A673 (cell line): ENCODE data around the gene ZC2HC1B. TPM values are rescaled to one million over a fixed set of nuclear protein-coding genes. Genes with fewer than 3 reads are reported as not detected.

Experiments
- BruUV-seq: library from RNA; stranded (reverse); fragments of 400-500 nt; replicated peaks from 2 replicates; lab custom pipeline; 2021; lab: Mats Ljungman, UMichigan
- CTCF ChIA-PET: fragments of 300-600 bp; sonication (Branson Sonifier 250); formaldehyde crosslinking; loops from one replicate; lab custom pipeline; 2022; ENCODE audit warnings: antibody characterized with exemption; lab: Charles Lee
- POLR2A ChIA-PET: fragments of 300-600 bp; sonication (Branson Sonifier 250); formaldehyde crosslinking; loops from one replicate; lab custom pipeline; 2022; ENCODE audit warnings: antibody characterized with exemption; ENCODE audit not compliant: low non-redundant PET; lab: Charles Lee
- DNase-seq: peaks from one replicate; pipeline ENCODE4 v3.0.0-alpha.2; 2015; ENCODE audit warnings: low spot score
- H3K27ac ChIP-seq: fragments of 200-600 bp; sonication (generic); 2 replicates; pipeline ENCODE4 v1.5.1; 2016; ENCODE audit warnings: mixed run types, low read depth, mild to moderate bottlenecking, mixed read lengths, antibody characterized with exemption, low read length; ENCODE audit not compliant: poor library complexity, severe bottlenecking
- H3K27me3 ChIP-seq: fragments of 200-600 bp; sonication (generic); replicated peaks from 2 replicates; pipeline ENCODE4 v1.6.1; 2017; ENCODE audit warnings: mixed run types, low read depth, mild to moderate bottlenecking, mixed read lengths, antibody characterized with exemption, low read length; ENCODE audit not compliant: insufficient read depth, poor library complexity
- H3K36me3 ChIP-seq: fragments of 200-600 bp; sonication (generic); 2 replicates; pipeline ENCODE4 v1.6.1; 2016; ENCODE audit warnings: mixed run types, mild to moderate bottlenecking, mixed read lengths, antibody characterized with exemption, low read length; ENCODE audit not compliant: insufficient read depth, poor library complexity, severe bottlenecking
- H3K4me1 ChIP-seq: fragments of 200-600 bp; sonication (generic); 2 replicates; pipeline ENCODE4 v1.6.1; 2017; ENCODE audit warnings: mixed run types, mild to moderate bottlenecking, mixed read lengths, antibody characterized with exemption, low read length; ENCODE audit not compliant: insufficient read depth, poor library complexity, severe bottlenecking
- H3K4me3 ChIP-seq: fragments of 200-600 bp; sonication (generic); 2 replicates; pipeline ENCODE4 v1.5.1; 2016; ENCODE audit warnings: low read depth, mixed run types, mild to moderate bottlenecking, mixed read lengths, low read length; ENCODE audit not compliant: poor library complexity, severe bottlenecking
- H3K9me3 ChIP-seq: fragments of 200-600 bp; sonication (generic); 2 replicates; pipeline ENCODE4 v1.6.1; 2016; ENCODE audit warnings: mixed run types, low read depth, mild to moderate bottlenecking, mixed read lengths, antibody characterized with exemption, low read length; ENCODE audit not compliant: poor library complexity, severe bottlenecking
- EZH2 ChIP-seq: fragments of 200-600 bp; sonication (generic); IDR thresholded peaks from 2 replicates; pipeline ENCODE4 v1.6.1; 2017; ENCODE audit warnings: borderline replicate concordance, low read depth, mild to moderate bottlenecking, mixed read lengths, antibody characterized with exemption, low read length; ENCODE audit not compliant: poor library complexity, severe bottlenecking
- intact Hi-C: fragments of 100-400 bp; cut with micrococcal nuclease; formaldehyde crosslinking; loops from one replicate; pipeline ENCODE4 v1.10.0; 2022; ENCODE audit not compliant: unreplicated experiment
- total RNA-seq: library from RNA; stranded (reverse); gene quantifications from 2 replicates; pipeline ENCODE4 v1.2.3, GENCODE V29; 2021
- TF ChIP-seq, protein P1 (sequence below): fragments of 300-800, 200-600 bp; sonication (generic); conservative IDR thresholded peaks from 2 replicates; pipeline ENCODE4 v1.5.1; 2017; ENCODE audit warnings: low read depth, mild to moderate bottlenecking, antibody characterized with exemption, low read length, moderate library complexity, mixed read lengths

ZC2HC1B gene
- total RNA-seq, 1 experiment from 2014 or later: not detected

DNA sequence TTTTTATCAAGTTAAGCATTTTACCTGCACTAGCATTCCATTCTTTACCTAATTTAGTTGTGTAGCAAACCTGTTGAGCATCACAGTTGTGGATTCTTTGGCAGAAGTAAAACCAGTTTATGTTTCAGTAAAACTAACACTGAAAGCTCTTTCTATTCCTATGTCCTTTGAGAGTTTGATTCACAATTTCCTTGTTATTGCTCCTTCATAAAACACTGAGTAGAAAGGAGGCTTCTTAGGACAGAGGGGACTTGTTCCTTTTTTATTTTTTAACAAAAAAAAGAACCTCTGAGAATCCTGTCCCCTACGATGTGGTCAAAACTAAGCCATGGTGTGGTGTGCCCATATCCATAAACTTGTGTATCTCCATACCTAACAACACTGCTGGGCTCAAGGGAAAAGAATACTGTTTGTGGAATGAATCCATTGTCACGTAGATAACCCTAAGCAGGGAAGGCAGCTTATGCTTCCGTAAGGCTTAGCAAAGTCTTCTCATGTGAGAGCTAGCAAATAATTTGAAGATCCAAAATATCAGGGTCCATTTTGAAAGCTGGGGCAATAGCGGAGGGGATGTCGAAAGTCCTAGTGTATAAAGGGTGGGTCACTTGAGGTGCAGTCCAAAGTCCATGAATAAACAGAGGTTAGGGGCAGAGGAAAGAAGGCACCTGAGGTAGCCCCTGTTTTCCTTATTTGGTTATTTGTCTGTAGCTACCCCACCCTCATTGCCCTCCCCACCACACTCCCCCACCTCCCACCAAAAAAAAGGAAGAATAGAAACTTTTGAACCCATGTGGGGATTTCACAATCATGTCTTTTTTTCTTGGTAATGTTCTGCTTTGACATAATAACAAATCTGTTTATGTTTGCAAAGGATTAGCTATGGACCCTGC, 72.7 kb downstream of the ZC2HC1B start:
- intact Hi-C loops: no loop called here
- H3K36me3 ChIP-seq: no peaks in the 10 kb centered on the region
- POLR2A ChIA-PET: no interaction called here
- no peak overlapping the region for H3K27ac ChIP-seq
- no peaks in the 10 kb centered on the region for H3K4me1 ChIP-seq
- no peaks in the 10 kb centered on the region for H3K27me3 ChIP-seq
- DNase-seq: no peak
- CTCF ChIA-PET: interaction anchor here (0.7 kb wide), 1 partner anchor 354 kb away, joined by 3 read pairs; no protein-coding TSS in a partner anchor
- TF ChIP-seq, protein P1, sequence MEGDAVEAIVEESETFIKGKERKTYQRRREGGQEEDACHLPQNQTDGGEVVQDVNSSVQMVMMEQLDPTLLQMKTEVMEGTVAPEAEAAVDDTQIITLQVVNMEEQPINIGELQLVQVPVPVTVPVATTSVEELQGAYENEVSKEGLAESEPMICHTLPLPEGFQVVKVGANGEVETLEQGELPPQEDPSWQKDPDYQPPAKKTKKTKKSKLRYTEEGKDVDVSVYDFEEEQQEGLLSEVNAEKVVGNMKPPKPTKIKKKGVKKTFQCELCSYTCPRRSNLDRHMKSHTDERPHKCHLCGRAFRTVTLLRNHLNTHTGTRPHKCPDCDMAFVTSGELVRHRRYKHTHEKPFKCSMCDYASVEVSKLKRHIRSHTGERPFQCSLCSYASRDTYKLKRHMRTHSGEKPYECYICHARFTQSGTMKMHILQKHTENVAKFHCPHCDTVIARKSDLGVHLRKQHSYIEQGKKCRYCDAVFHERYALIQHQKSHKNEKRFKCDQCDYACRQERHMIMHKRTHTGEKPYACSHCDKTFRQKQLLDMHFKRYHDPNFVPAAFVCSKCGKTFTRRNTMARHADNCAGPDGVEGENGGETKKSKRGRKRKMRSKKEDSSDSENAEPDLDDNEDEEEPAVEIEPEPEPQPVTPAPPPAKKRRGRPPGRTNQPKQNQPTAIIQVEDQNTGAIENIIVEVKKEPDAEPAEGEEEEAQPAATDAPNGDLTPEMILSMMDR: no peak
- no peak for TF ChIP-seq EZH2
- no peaks in the 10 kb centered on the region for H3K9me3 ChIP-seq
- BruUV-seq: no TSS peak
- H3K4me3 ChIP-seq: no peak overlapping the region

DNA sequence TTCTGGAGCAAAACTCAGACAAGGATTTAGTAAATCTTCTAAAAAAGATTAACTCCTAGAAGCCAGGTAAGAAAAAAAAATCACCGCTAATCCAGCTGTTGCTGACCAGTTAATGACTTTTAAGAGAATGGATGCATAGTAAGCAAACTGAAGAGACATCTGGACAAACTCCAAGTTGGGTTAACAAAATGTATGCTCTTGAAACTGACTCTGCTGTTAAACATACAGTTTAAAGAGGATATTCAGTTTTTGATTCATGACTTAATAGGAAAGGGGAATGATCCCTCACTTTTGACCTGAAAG, 73.3 kb downstream of the ZC2HC1B start:
- ChIA-PET POLR2A (no interaction called here), CTCF (interaction anchor here (0.7 kb wide), 1 partner anchor 355 kb away, joined by 3 read pairs; no protein-coding TSS in a partner anchor)
- TF ChIP-seq, protein P1: no peak
- no peak for TF ChIP-seq EZH2
- no peak overlapping the region for H3K27ac ChIP-seq
- no peak for DNase-seq
- no peaks in the 10 kb centered on the region for H3K4me1 ChIP-seq
- H3K36me3 ChIP-seq: no peaks in the 10 kb centered on the region
- no peak overlapping the region for H3K4me3 ChIP-seq
- intact Hi-C loops: no loop called here
- BruUV-seq: no TSS peak
- no peaks in the 10 kb centered on the region for H3K27me3 ChIP-seq
- no peaks in the 10 kb centered on the region for H3K9me3 ChIP-seq

DNA sequence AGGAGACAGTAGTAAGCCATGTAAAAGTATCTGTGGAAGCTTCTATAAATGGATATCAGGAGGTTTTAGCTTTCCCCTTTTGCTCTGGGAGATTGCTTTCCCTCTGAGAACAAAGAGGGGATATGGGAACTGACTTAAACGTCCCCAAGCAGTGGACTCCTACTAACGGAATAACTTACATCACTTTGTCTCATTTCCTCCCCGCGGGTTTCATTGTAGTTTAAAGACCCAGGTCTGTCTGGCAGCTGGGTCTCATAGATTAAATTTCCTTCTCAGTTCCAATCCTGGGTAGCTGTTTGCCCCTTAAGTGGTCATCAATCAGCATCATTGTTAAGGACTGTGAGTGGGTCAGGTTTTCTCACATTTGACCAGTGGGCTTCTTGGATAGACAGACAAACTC, 75.1 kb downstream of the ZC2HC1B start:
- H3K36me3 ChIP-seq: no peaks in the 10 kb centered on the region
- no TSS peak for BruUV-seq
- ChIA-PET POLR2A (no interaction called here), CTCF (interaction anchor here (0.7 kb wide), 1 partner anchor 32 kb away, joined by 10 read pairs; no protein-coding TSS in a partner anchor)
- intact Hi-C loops: no loop called here
- no peak overlapping the region for H3K27ac ChIP-seq
- no peak for TF ChIP-seq EZH2
- TF ChIP-seq, protein P1: no peak
- no peak for DNase-seq
- H3K4me1 ChIP-seq: no peaks in the 10 kb centered on the region
- H3K4me3 ChIP-seq: no peak overlapping the region
- no peaks in the 10 kb centered on the region for H3K9me3 ChIP-seq
- H3K27me3 ChIP-seq: no peaks in the 10 kb centered on the region
